ENCODE measurements around the gene VIPR2. TPM values are rescaled to one million over a fixed set of nuclear protein-coding genes. Genes with fewer than 3 reads are reported as not detected.
"Not testable (repeated sequence)": the region's sequence is repeated elsewhere in the genome, so short reads cannot be mapped to it uniquely, and the experiment has no call there.

The VIPR2 gene
- polyA plus RNA-seq, 3 donors, result not detected

- no peak overlapping the region for H3K27ac Mint-ChIP-seq
- Histone ChIP-seq H3K4me2 (replicated peaks; ENCODE audit: extremely low read depth, low read length, poor library complexity, severe bottlenecking) (no peak overlapping the region), H3K9me3 (replicated peaks in 1 of 2; ENCODE audit: control insufficient read depth in 1 of 2, insufficient read depth in 1 of 2, low read length in 2 of 2) (peaks cover 22 to 24% of the 10 kb centered on the region in 2 donors), H3K4me3 (replicated peaks in 1 of 3; ENCODE audit: low read depth in 2 of 3, low read length in 3 of 3) (no peak overlapping the region), H3K4me1 (ENCODE audit: control insufficient read depth in 1 of 2, insufficient read depth in 2 of 2, low read length in 2 of 2) (no peaks in the 10 kb centered on the region), H3K27ac (ENCODE audit: low read depth in 1 of 2, low read length in 2 of 2) (no peak overlapping the region), H2AFZ (ENCODE audit: insufficient read depth, low read depth, low read length, poor library complexity, severe bottlenecking) (no peak overlapping the region), H3K9ac (ENCODE audit: insufficient read depth, low read length, poor library complexity, severe bottlenecking) (no peak overlapping the region), H3K27me3 (ENCODE audit: control insufficient read depth in 2 of 2, insufficient read depth in 2 of 2, low read length in 2 of 2) (no peaks in the 10 kb centered on the region), H3K36me3 (replicated peaks in 1 of 2; ENCODE audit: control insufficient read depth in 1 of 2, insufficient read depth in 2 of 2, low read length in 2 of 2) (no peaks in the 10 kb centered on the region), H3K79me2 (ENCODE audit: insufficient read depth, low read length) (no peaks in the 10 kb centered on the region), H4K20me1 (ENCODE audit: insufficient read depth, low read length) (no peaks in the 10 kb centered on the region)
- H3K27me3 Mint-ChIP-seq (ENCODE audit: low read depth in 3 of 3), result peaks cover 0 to 1% (median 0%) of the 10 kb centered on the region in 3 donors
- no peaks in the 10 kb centered on the region for H3K36me3 Mint-ChIP-seq
- DNase-seq, result no peak
- TF ChIP-seq CTCF (IDR thresholded peaks at IDR 0.05), result no peak
- WGBS (ENCODE audit: insufficient coverage), result 100% methylated on average over 5 of the region's 6 CpGs
- H3K9me3 Mint-ChIP-seq, result peaks cover 6 to 20% (median 13%) of the 10 kb centered on the region in 7 donors
- H3K4me1 Mint-ChIP-seq, result no peaks in the 10 kb centered on the region
- intact Hi-C loops (cut with micrococcal nuclease), result loop anchor here in 1 of 2 donors (2.0 kb wide), 1 partner anchor 33 kb away; no protein-coding TSS in a partner anchor
- H3K4me3 Mint-ChIP-seq, result no peak overlapping the region
These were observed 20.7 kb upstream of the VIPR2 start for GRCh38 chr7:159165352-159165751.

GRCh38 chr7:159163703-159164301, 19.1 kb upstream of the VIPR2 start:
- H3K27ac Mint-ChIP-seq; H3K27ac ChIP-seq (ENCODE audit: low read depth in 1 of 2, low read length in 2 of 2); H3K4me3 Mint-ChIP-seq; H3K27me3 ChIP-seq (ENCODE audit: control insufficient read depth in 2 of 2, insufficient read depth in 2 of 2, low read length in 2 of 2); H3K36me3 ChIP-seq (replicated peaks in 1 of 2; ENCODE audit: control insufficient read depth in 1 of 2, insufficient read depth in 2 of 2, low read length in 2 of 2); H2AFZ ChIP-seq (ENCODE audit: insufficient read depth, low read depth, low read length, poor library complexity, severe bottlenecking); H3K4me1 Mint-ChIP-seq; H3K4me2 ChIP-seq (replicated peaks; ENCODE audit: extremely low read depth, low read length, poor library complexity, severe bottlenecking); H3K9ac ChIP-seq (ENCODE audit: insufficient read depth, low read length, poor library complexity, severe bottlenecking); H3K36me3 Mint-ChIP-seq; DNase-seq; H3K4me3 ChIP-seq (replicated peaks in 1 of 3; ENCODE audit: low read depth in 2 of 3, low read length in 3 of 3); H4K20me1 ChIP-seq (ENCODE audit: insufficient read depth, low read length); H3K4me1 ChIP-seq (ENCODE audit: control insufficient read depth in 1 of 2, insufficient read depth in 2 of 2, low read length in 2 of 2); H3K27me3 Mint-ChIP-seq (ENCODE audit: low read depth in 3 of 3); H3K79me2 ChIP-seq (ENCODE audit: insufficient read depth, low read length): not testable (repeated sequence)
- peaks cover 0 to 11% (median under 1%) of the 10 kb centered on the region in 7 donors for H3K9me3 Mint-ChIP-seq
- H3K9me3 ChIP-seq (replicated peaks in 1 of 2; ENCODE audit: control insufficient read depth in 1 of 2, insufficient read depth in 1 of 2, low read length in 2 of 2), result peaks cover 11 to 12% of the 10 kb centered on the region in 2 donors
- WGBS (ENCODE audit: insufficient coverage), result 86% methylated on average over 1 of the region's 11 CpGs
- intact Hi-C loops (cut with micrococcal nuclease), result loop anchor here in 1 of 2 donors (2.0 kb wide), 1 partner anchor 31 kb away; no protein-coding TSS in a partner anchor

GRCh38 chr7:159162050-159162626, 17.5 kb upstream of the VIPR2 start:
- WGBS (ENCODE audit: insufficient coverage), result no CpG with 5 or more reads among the region's 21 CpGs
- intact Hi-C loops (cut with micrococcal nuclease); H3K36me3 ChIP-seq (replicated peaks in 1 of 2; ENCODE audit: control insufficient read depth in 1 of 2, insufficient read depth in 2 of 2, low read length in 2 of 2); H2AFZ ChIP-seq (ENCODE audit: insufficient read depth, low read depth, low read length, poor library complexity, severe bottlenecking); H3K36me3 Mint-ChIP-seq; H3K9ac ChIP-seq (ENCODE audit: insufficient read depth, low read length, poor library complexity, severe bottlenecking); H3K27me3 ChIP-seq (ENCODE audit: control insufficient read depth in 2 of 2, insufficient read depth in 2 of 2, low read length in 2 of 2); H3K4me1 ChIP-seq (ENCODE audit: control insufficient read depth in 1 of 2, insufficient read depth in 2 of 2, low read length in 2 of 2); H3K4me3 Mint-ChIP-seq; H3K27me3 Mint-ChIP-seq (ENCODE audit: low read depth in 3 of 3); H3K4me2 ChIP-seq (replicated peaks; ENCODE audit: extremely low read depth, low read length, poor library complexity, severe bottlenecking); H3K27ac ChIP-seq (ENCODE audit: low read depth in 1 of 2, low read length in 2 of 2); DNase-seq; H3K9me3 Mint-ChIP-seq; H3K4me1 Mint-ChIP-seq; H4K20me1 ChIP-seq (ENCODE audit: insufficient read depth, low read length); H3K4me3 ChIP-seq (replicated peaks in 1 of 3; ENCODE audit: low read depth in 2 of 3, low read length in 3 of 3); H3K79me2 ChIP-seq (ENCODE audit: insufficient read depth, low read length); H3K27ac Mint-ChIP-seq: not testable (repeated sequence)
- peaks cover 6 to 12% of the 10 kb centered on the region in 2 donors for H3K9me3 ChIP-seq (replicated peaks in 1 of 2; ENCODE audit: control insufficient read depth in 1 of 2, insufficient read depth in 1 of 2, low read length in 2 of 2)

Measured in CD14-positive monocyte (primary cell).